Glutamatergic neuron (in vitro differentiated cells): ENCODE measurements around the gene CABYR. TPM values are rescaled to one million over a fixed set of nuclear protein-coding genes. Genes with fewer than 3 reads are reported as not detected.

Experiments used
- DNase-seq: peaks from one replicate; pipeline ENCODE4 v3.0.0; 2022
- H3K27ac Mint-ChIP-seq: one replicate; pipeline ENCODE4 v1.8.0; 2020; ENCODE audit warnings: mild to moderate bottlenecking, mixed read lengths, inconsistent platforms; ENCODE audit not compliant: unreplicated experiment
- H3K27me3 Mint-ChIP-seq: one replicate; pipeline ENCODE4 v1.8.0; 2020; ENCODE audit warnings: mild to moderate bottlenecking, moderate library complexity, mixed read lengths, inconsistent platforms; ENCODE audit not compliant: unreplicated experiment
- H3K36me3 Mint-ChIP-seq: one replicate; pipeline ENCODE4 v1.8.0; 2020; ENCODE audit warnings: mild to moderate bottlenecking, mixed read lengths, inconsistent platforms; ENCODE audit not compliant: unreplicated experiment
- H3K4me1 Mint-ChIP-seq: one replicate; pipeline ENCODE4 v1.8.0; 2020; ENCODE audit warnings: mild to moderate bottlenecking, low read depth, mixed read lengths, inconsistent platforms; ENCODE audit not compliant: unreplicated experiment
- H3K4me3 Mint-ChIP-seq: one replicate; pipeline ENCODE4 v1.8.0; 2020; ENCODE audit warnings: mild to moderate bottlenecking, mixed read lengths, inconsistent platforms; ENCODE audit not compliant: unreplicated experiment
- H3K9me3 Mint-ChIP-seq: one replicate; pipeline ENCODE4 v1.8.0; 2020; ENCODE audit warnings: mild to moderate bottlenecking, moderate library complexity, mixed read lengths, inconsistent platforms; ENCODE audit not compliant: unreplicated experiment
- total RNA-seq: library from RNA; stranded (reverse); fragmentation: NEBNext Ultra II Directional; extraction: Animal tissue kit (Norgen Biotek cat#: 25700); gene quantifications from one replicate; pipeline ENCODE4 v1.2.1, GENCODE V29; 2021; ENCODE audit not compliant: unreplicated experiment
- TF ChIP-seq, protein P1 (sequence below): fragments of 200-600 bp; sonication (generic); IDR thresholded peaks from one replicate; pipeline ENCODE4 v1.5.0; 2021; ENCODE audit not compliant: partially characterized antibody, unreplicated experiment

CABYR gene
- total RNA-seq, 1 donor from 2014 or later: 14.0 TPM

DNA sequence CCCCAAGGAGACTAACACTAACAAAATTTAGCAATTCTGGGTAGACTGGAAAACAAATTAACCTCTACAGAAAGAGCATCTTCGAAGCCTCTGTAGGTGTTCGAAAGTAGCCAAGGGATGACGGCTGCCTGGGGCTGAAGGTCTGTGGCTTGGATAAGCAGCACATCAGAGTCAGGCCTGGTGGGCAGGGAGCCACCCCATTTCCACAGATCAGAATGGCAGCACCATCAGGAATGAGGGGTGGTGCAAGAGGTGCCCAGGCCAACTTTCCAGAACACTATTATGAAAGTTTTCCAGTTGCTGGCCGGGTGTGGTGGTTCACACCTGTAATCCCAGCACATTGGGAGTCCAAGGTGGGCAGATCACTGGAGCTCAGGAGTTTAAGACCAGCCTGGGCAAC is 57.9 kb downstream of the CABYR start:
- peaks cover 5% of the 10 kb centered on the region for H3K4me1 Mint-ChIP-seq
- peaks cover 1% of the 10 kb centered on the region for H3K9me3 Mint-ChIP-seq
- no peaks in the 10 kb centered on the region for H3K36me3 Mint-ChIP-seq
- no peak overlapping the region for H3K27ac Mint-ChIP-seq
- H3K4me3 Mint-ChIP-seq: no peak overlapping the region
- TF ChIP-seq, protein P1, sequence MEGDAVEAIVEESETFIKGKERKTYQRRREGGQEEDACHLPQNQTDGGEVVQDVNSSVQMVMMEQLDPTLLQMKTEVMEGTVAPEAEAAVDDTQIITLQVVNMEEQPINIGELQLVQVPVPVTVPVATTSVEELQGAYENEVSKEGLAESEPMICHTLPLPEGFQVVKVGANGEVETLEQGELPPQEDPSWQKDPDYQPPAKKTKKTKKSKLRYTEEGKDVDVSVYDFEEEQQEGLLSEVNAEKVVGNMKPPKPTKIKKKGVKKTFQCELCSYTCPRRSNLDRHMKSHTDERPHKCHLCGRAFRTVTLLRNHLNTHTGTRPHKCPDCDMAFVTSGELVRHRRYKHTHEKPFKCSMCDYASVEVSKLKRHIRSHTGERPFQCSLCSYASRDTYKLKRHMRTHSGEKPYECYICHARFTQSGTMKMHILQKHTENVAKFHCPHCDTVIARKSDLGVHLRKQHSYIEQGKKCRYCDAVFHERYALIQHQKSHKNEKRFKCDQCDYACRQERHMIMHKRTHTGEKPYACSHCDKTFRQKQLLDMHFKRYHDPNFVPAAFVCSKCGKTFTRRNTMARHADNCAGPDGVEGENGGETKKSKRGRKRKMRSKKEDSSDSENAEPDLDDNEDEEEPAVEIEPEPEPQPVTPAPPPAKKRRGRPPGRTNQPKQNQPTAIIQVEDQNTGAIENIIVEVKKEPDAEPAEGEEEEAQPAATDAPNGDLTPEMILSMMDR: no peak
- no peak for DNase-seq
- H3K27me3 Mint-ChIP-seq: no peaks in the 10 kb centered on the region

DNA sequence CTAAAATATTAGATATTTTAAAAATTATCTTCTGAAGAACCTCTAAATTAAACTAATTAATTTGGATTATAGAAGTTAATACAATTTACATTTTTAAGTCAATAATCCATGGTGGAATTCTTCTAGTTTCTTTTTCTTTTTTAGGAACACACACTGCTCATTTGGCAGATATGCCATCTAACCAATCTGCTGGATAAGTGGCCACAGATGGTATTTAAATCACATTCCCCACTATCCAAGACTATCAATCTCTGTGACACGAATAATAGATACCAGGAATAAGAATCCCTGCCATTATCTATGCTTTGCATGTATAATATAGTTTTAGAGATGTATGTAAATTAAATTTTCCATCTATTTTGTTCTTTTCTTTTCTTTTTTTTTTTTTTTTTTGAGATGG is 58.5 kb downstream of the CABYR start:
- no peaks in the 10 kb centered on the region for H3K27me3 Mint-ChIP-seq
- H3K4me1 Mint-ChIP-seq: peaks cover 8% of the 10 kb centered on the region
- no peak for DNase-seq

DNA sequence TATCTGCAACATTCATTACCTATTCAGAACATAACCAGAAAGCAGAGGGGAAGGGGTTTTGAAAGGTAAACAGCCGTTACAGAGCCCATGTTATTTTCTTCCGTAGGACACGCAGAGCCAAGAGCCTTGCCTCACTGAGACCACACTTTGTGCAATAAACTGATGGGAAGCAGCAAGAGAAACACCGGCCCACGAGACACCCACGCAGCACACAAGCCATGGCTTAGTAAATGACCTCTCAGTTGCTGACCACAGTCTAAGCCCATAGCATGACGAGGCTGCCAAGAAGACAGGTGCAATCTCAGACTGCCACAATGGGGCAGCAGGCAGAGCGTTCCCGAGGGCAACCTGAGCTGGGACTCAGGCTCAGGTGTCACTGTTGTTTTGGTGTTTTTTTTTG is 59.6 kb downstream of the CABYR start:
- H3K4me1 Mint-ChIP-seq: peaks cover 8% of the 10 kb centered on the region
- no peak for DNase-seq
- H3K27me3 Mint-ChIP-seq: no peaks in the 10 kb centered on the region
- H3K27ac Mint-ChIP-seq: no peak overlapping the region
- H3K4me3 Mint-ChIP-seq: no peak overlapping the region
- TF ChIP-seq, protein P1: no peak
- no peaks in the 10 kb centered on the region for H3K36me3 Mint-ChIP-seq
- no peaks in the 10 kb centered on the region for H3K9me3 Mint-ChIP-seq

More for the DNA sequence above, 58.5 kb downstream of the CABYR start:
- Mint-ChIP-seq H3K36me3 (no peaks in the 10 kb centered on the region), H3K4me3 (no peak overlapping the region), H3K27ac (no peak overlapping the region), H3K9me3 (peaks cover under 1% of the 10 kb centered on the region)
- TF ChIP-seq, protein P1: no peak

DNA sequence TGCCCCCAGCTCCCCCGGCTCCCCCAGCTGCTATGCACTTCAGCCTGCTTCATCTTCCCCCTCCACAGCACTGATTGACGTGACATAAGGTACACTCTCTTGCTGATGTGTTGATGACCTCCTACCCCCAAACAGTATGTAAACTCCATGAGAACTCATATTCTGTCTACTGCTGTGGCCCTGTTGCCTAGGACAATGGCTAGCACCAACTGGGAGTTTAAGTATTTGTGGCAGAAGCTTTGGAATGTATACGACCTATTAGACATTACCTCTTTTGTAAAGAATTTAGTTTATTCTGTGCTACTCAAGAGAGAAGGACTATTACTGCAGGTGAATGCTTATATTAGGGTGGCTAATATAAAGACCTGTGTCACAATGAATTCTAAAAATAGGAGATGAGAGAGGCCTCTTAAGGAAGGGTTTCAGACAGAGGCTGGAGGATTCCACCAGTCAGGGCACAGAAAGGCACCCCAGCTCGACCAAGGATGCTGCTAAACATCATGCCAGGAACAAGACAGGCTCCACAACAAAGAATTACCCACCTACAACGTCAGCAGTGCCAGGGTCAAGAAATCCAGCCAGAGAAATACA is 60.6 kb downstream of the CABYR start:
- Mint-ChIP-seq H3K4me1 (peaks cover 8% of the 10 kb centered on the region), H3K27me3 (no peaks in the 10 kb centered on the region), H3K9me3 (no peaks in the 10 kb centered on the region), H3K36me3 (no peaks in the 10 kb centered on the region), H3K4me3 (no peak overlapping the region), H3K27ac (no peak overlapping the region)
- no peak for DNase-seq
- TF ChIP-seq, protein P1: no peak

DNA sequence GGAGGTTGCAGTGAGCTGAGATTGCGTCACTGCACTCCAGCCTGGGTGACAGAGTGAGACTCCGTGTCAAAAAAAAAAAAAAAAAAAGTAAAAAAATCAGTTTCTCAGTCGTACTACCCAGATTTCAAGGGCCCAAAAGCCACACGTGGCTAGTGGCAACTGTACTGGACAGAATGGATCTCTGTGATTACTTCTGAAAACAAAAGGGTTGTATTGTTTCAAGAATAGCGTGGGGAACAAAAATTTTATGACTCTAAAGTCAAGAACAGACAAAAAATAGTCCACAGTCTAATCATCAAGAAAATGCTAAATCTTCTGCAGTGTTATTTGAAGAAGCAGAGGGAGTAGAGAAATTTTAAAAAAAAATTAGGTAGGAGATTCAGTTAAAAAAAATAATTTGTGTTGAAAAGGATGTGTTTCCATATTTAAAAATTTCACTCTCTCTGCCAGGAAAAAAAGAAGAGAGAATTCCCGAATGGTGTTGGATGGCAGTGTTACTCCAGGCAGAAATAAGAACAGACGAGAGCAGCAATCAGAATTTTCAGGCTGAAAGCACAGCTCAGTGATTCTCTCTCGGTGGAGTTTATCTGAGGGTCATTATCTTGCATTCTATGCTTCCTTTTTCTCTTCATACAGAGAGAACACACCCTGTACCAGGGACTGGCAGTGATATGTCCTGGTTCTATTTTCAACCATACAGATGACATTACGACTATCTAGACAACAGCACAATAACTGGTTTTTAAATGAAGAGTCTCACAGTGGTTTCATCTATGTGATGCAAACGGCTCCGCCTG is 61.8 kb downstream of the CABYR start:
- no peaks in the 10 kb centered on the region for H3K9me3 Mint-ChIP-seq
- TF ChIP-seq, protein P1: no peak
- peaks cover 14% of the 10 kb centered on the region for H3K4me1 Mint-ChIP-seq
- DNase-seq: no peak
- H3K36me3 Mint-ChIP-seq: no peaks in the 10 kb centered on the region
- no peaks in the 10 kb centered on the region for H3K27me3 Mint-ChIP-seq
- no peak overlapping the region for H3K27ac Mint-ChIP-seq
- no peak overlapping the region for H3K4me3 Mint-ChIP-seq
